Activated CD4-positive, alpha-beta memory T cell treated with anti-CD3 and anti-CD28 coated beads, Interleukin-2, amount 10 ng/mL, durations not matched to agents 7 days and 5 days (primary cell): ENCODE results near the gene RAD54L2. TPM values are rescaled to one million over a fixed set of nuclear protein-coding genes. Genes with fewer than 3 reads are reported as not detected.

Experiments
- total RNA-seq, 2 experiments: library from RNA; stranded (reverse); gene quantifications; one replicate each; pipeline ENCODE4 v1.2.3, GENCODE V29; 2021

Gene RAD54L2
- total RNA-seq, 2 experiments from 2014 or later, result 30.4 to 30.5 TPM

Other genes with a start within 250 kb of the RAD54L2 start
- gene MANF, start 153.4 kb upstream of the RAD54L2 start, total RNA-seq, result 100 to 1,000 TPM; 143 to 149 TPM
- gene RBM15B, start 147.4 kb upstream of the RAD54L2 start, total RNA-seq, result 10 to 100 TPM; 24.5 to 25.4 TPM
- gene DCAF1, start 38.7 kb upstream of the RAD54L2 start, total RNA-seq, result 10 to 100 TPM; 31.2 to 31.8 TPM
- gene TEX264, start 132.5 kb downstream of the RAD54L2 start, total RNA-seq, result 100 to 1,000 TPM; 103 to 108 TPM
- gene GRM2, start 168.3 kb downstream of the RAD54L2 start, total RNA-seq, result 1 to 10 TPM; 1.7 to 2.4 TPM
- not detected for gene IQCF6, start 240.5 kb downstream of the RAD54L2 start, total RNA-seq